ENCODE results near the gene IL6ST. TPM values are rescaled to one million over a fixed set of nuclear protein-coding genes. Genes with fewer than 3 reads are reported as not detected.

Gene IL6ST
- total RNA-seq, 1 experiment from 2014 or later, result 181 TPM

- no peak for DNase-seq (ENCODE audit: low read depth, low spot score)
- intact Hi-C loops (cut with micrococcal nuclease; ENCODE audit: unreplicated experiment) (no loop called here), in situ Hi-C loops (cut with HindIII; ENCODE audit: low pct_unique_long_range_greater_than_20kb, low sequenced_read_pairs) (no loop called here)
- H3K36me3 ChIP-seq (ENCODE audit: control insufficient read depth, insufficient read depth, low read length), result no peaks in the 10 kb centered on the region
- no peak overlapping the region for H3K4me3 ChIP-seq (ENCODE audit: low read depth in 2 of 2, low read length in 2 of 2)
- POLR2A ChIA-PET, result no interaction called here
- CTCF ChIA-PET, result no interaction called here
- no peaks in the 10 kb centered on the region for H3K4me1 ChIP-seq (ENCODE audit: control insufficient read depth, insufficient read depth, low read length)
- BruUV-seq (replicated peaks), result no TSS peak
- H3K27ac ChIP-seq (ENCODE audit: low read length), result no peak overlapping the region; the same call in 1 of the 2 replicates
- TF ChIP-seq TCF7L2 (IDR thresholded peaks at IDR 0.05; ENCODE audit: low read depth, low read length), result no peak
- no peak for TF ChIP-seq CTCF (IDR thresholded peaks at IDR 0.05)
- TF ChIP-seq POLR2AphosphoS5 (IDR thresholded peaks at IDR 0.05; ENCODE audit: low read depth, low read length), result no peak
- no peak for TF ChIP-seq SIN3A (IDR thresholded peaks at IDR 0.05; ENCODE audit: borderline replicate concordance, insufficient read depth, low read depth, low read length)
- no peak for TF ChIP-seq REST (IDR thresholded peaks at IDR 0.05; ENCODE audit: insufficient read depth in 1 of 2, low read depth in 2 of 2, low read length in 1 of 2)
- ATAC-seq, result no peak
- H3K27me3 ChIP-seq (ENCODE audit: control insufficient read depth, insufficient read depth, low read length), result no peaks in the 10 kb centered on the region
- no peaks in the 10 kb centered on the region for H3K9me3 ChIP-seq (ENCODE audit: control insufficient read depth, insufficient read depth, low read depth, low read length)
Observed at GRCh38 chr5:56026863-56027300, 32.1 kb upstream of the IL6ST start.

GRCh38 chr5:56025151-56025885 lies 30.6 kb upstream of the IL6ST start:
- intact Hi-C loops (cut with micrococcal nuclease; ENCODE audit: unreplicated experiment) (no loop called here), in situ Hi-C loops (cut with HindIII; ENCODE audit: low pct_unique_long_range_greater_than_20kb, low sequenced_read_pairs) (no loop called here)
- TF ChIP-seq TCF7L2 (IDR thresholded peaks at IDR 0.05; ENCODE audit: low read depth, low read length), result no peak
- no peak for TF ChIP-seq CTCF (IDR thresholded peaks at IDR 0.05)
- no peak for TF ChIP-seq POLR2AphosphoS5 (IDR thresholded peaks at IDR 0.05; ENCODE audit: low read depth, low read length)
- TF ChIP-seq REST (IDR thresholded peaks at IDR 0.05; ENCODE audit: insufficient read depth in 1 of 2, low read depth in 2 of 2, low read length in 1 of 2), result no peak
- TF ChIP-seq SIN3A (IDR thresholded peaks at IDR 0.05; ENCODE audit: borderline replicate concordance, insufficient read depth, low read depth, low read length), result no peak
- DNase-seq (ENCODE audit: low read depth, low spot score) (no peak), ATAC-seq (no peak)
- ChIA-PET CTCF (interaction anchor here (0.6 kb wide), 1 partner anchor 72 kb away, joined by 5 read pairs; no protein-coding TSS in a partner anchor), POLR2A (no interaction called here)
- BruUV-seq (replicated peaks), result no TSS peak
- no peaks in the 10 kb centered on the region for H3K36me3 ChIP-seq (ENCODE audit: control insufficient read depth, insufficient read depth, low read length)
- H3K27ac ChIP-seq (ENCODE audit: low read length), result no peak overlapping the region
- H3K4me3 ChIP-seq (ENCODE audit: low read depth in 2 of 2, low read length in 2 of 2), result no peak overlapping the region
- H3K4me1 ChIP-seq (ENCODE audit: control insufficient read depth, insufficient read depth, low read length), result no peaks in the 10 kb centered on the region
- no peaks in the 10 kb centered on the region for H3K27me3 ChIP-seq (ENCODE audit: control insufficient read depth, insufficient read depth, low read length)
- H3K9me3 ChIP-seq (ENCODE audit: control insufficient read depth, insufficient read depth, low read depth, low read length), result no peaks in the 10 kb centered on the region

All from Panc1 (cell line).